HepG2 (cell line): ENCODE data around the gene SNCG.

ENCODE experiments used
- CEBPB ChIP-seq: IDR thresholded peaks from 2 replicates; pipeline ENCODE4 v1.6.1; 2011; ENCODE audit warnings: low read depth, low read length, improper control_type of control experiment, borderline replicate concordance
- ELF1 ChIP-seq: sonication (generic); formaldehyde crosslinking; IDR thresholded peaks from 2 replicates; pipeline ENCODE4 v1.4.0; 2020; ENCODE audit warnings: missing genetic modification reagents
- HNRNPH1 ChIP-seq: fragments of 200-400 bp; formaldehyde crosslinking; optimal IDR thresholded peaks from 2 replicates; pipeline ENCODE3; 2017; ENCODE audit warnings: mild to moderate bottlenecking, low read depth, low read length
- NONO ChIP-seq, 2 experiments: fragments of 450-650 bp in 1 of 2; sonication (generic) in 1 of 2; formaldehyde crosslinking in 1 of 2; IDR thresholded peaks in 1 of 2; conservative IDR thresholded peaks in 1 of 2; 2 replicates each; pipeline versions ENCODE4 v1.6.1 to v1.8.0; 2017 to 2022; ENCODE audit warnings: mild to moderate bottlenecking in 1 of 2, missing genetic modification reagents in 1 of 2, moderate library complexity in 1 of 2
- POLR2AphosphoS5 ChIP-seq: IDR thresholded peaks from 2 replicates; pipeline ENCODE4 v1.6.1; 2012; ENCODE audit warnings: low read depth, low read length
- SMAD1 ChIP-seq: sonication (generic); formaldehyde crosslinking; IDR thresholded peaks from 2 replicates; pipeline ENCODE4 v1.4.0; 2020; ENCODE audit warnings: missing genetic modification reagents, low read depth, mild to moderate bottlenecking, borderline replicate concordance
- SMARCC2 ChIP-seq: fragments of 450-650 bp; IDR thresholded peaks from 2 replicates; pipeline ENCODE4 v1.6.1; 2017; ENCODE audit warnings: antibody characterized with exemption, mild to moderate bottlenecking
- ZNF121 ChIP-seq: sonication (generic); formaldehyde crosslinking; IDR thresholded peaks from 2 replicates; pipeline ENCODE4 v1.5.0; 2020; ENCODE audit warnings: mild to moderate bottlenecking, missing genetic modification reagents
- TF ChIP-seq, protein P1 (sequence below): sonication (generic); formaldehyde crosslinking; IDR thresholded peaks from 2 replicates; pipeline ENCODE4 v1.8.1; 2023; ENCODE audit warnings: missing genetic modification reagents, inconsistent platforms, borderline replicate concordance
- TF ChIP-seq, protein P2 (sequence below): sonication (generic); formaldehyde crosslinking; IDR thresholded peaks from 2 replicates; pipeline ENCODE4 v1.4.0; 2020; ENCODE audit warnings: mild to moderate bottlenecking, missing genetic modification reagents

DNA sequence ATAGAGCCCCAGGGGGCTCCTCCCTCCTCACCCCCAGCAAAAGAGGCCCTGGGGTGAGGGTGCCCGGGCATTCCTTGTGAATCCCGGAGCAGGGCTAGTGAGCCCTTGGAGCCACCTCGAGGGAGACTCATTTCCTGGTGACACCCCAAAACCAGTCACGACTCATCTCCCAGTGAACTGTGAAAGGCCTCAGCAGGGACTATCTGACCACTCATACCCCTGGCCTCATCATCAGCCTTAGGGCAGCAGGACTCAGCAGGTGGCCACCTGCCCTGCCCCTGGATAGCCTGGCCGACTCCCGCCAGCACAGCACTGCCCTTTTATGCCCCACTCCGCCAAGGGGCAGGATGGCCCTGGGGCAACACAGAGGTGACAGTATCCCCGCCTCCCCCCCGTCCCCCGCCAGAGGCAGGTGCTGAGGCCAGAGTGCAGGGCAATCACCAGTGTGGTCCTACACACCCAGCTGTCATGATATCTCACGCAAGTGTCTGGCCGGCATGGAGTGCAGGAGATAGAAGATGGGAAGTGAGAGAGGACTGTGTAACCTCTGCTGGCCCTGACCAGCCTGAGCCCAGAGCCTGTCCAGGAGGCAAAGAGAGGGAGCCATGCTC, 3.2 kb downstream of the SNCG start:
- TF ChIP-seq, protein P1, sequence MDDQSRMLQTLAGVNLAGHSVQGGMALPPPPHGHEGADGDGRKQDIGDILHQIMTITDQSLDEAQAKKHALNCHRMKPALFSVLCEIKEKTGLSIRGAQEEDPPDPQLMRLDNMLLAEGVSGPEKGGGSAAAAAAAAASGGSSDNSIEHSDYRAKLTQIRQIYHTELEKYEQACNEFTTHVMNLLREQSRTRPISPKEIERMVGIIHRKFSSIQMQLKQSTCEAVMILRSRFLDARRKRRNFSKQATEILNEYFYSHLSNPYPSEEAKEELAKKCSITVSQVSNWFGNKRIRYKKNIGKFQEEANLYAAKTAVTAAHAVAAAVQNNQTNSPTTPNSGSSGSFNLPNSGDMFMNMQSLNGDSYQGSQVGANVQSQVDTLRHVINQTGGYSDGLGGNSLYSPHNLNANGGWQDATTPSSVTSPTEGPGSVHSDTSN = no peak
- no peak for TF ChIP-seq ZNF121 (CRISPR knock-in tag)
- TF ChIP-seq, protein P2, sequence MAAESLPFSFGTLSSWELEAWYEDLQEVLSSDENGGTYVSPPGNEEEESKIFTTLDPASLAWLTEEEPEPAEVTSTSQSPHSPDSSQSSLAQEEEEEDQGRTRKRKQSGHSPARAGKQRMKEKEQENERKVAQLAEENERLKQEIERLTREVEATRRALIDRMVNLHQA (CRISPR knock-in tag) = no peak
- TF ChIP-seq SMARCC2 = no peak
- no peak for TF ChIP-seq HNRNPH1
- TF ChIP-seq POLR2AphosphoS5 = no peak
- TF ChIP-seq ELF1 (CRISPR knock-in tag) = no peak
- TF ChIP-seq NONO (IDR thresholded peaks at IDR 0.05) = no peak
- no peak for TF ChIP-seq NONO (CRISPR knock-in tag; conservative IDR thresholded peaks at IDR 0.05)
- no peak for TF ChIP-seq CEBPB
- no peak for TF ChIP-seq SMAD1
